Stimulated activated CD8-positive, alpha-beta memory T cell treated with anti-CD3 and anti-CD28 coated beads, Interleukin-7, amount 100 ng/mL, for 24 hours (primary cell): ENCODE results near the gene ZFYVE1.

Experiments used
- DNase-seq: peaks from one replicate; pipeline ENCODE4 v3.0.0-alpha.2; 2020; ENCODE audit warnings: low read depth

ZFYVE1 gene

DNA sequence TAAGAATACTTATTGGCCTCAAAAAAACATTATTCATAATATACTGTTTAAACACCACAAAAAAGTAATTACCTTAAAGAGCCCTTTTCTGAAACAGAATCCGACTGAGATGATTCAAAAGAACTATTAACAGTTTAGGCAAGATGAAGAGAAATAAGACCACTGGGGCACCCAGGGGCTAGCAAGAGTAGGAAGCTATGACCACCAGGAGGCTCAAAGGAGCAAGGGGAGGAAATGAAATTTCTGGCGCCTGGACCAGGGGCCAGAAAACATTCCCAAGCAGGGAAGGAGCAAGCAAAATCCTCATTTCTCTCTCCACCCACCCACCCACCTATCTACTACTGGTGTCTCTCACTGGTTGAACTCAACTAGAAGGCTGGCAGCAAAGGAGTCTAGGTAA, 106.9 kb downstream of the ZFYVE1 start:
- DNase-seq = no peak
